SHP77 treated with DMSO at 0.1 percent for 48 hours (cell line): ENCODE results near the gene TBC1D22A.

Source experiments
- DNase-seq: peaks from one replicate; lab custom pipeline; 2025; lab: John Stamatoyannopoulos, UW

Gene TBC1D22A

DNA sequence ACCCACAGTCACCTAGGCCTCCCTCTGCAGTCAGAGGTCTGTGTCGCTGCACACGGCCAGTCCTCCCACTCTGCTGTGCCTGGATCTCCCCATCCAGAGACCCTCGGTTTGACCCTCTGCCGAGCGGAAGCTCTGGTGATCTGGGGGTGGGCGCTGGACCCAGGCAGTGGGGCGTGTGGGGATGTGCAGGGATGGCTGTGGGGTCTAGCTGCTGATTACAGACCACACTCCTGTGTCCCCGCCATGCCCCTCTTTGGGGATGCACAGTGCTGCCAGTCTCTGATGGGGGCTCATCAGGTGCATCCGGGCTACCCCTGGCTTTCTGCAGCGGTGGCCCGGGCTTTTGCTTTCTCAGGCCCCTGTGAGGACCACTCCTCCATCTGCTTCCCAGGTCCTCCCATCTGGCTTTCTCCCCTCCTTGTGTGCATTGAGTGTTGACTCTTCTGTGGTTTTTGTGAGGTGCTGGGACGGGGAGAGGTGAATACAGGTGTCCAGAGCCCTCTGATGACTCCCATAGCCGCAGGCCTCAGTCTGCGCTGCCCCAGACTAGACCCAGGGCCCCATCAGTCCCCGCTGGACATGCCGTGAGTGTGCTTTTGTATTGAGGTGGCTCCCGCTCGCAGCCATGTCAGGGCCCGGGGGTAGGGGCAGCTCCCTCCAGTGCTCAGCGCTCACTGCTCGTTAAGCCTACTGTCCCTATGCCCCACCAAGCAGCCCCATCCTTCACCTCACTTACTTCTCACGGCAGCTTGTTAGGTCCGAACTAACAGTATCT is 251.6 kb downstream of the TBC1D22A start:
- no peak for DNase-seq

- no peak for DNase-seq
Observed at GRCh38 chr22:47014636-47015345, 252.3 kb downstream of the TBC1D22A start.

DNA sequence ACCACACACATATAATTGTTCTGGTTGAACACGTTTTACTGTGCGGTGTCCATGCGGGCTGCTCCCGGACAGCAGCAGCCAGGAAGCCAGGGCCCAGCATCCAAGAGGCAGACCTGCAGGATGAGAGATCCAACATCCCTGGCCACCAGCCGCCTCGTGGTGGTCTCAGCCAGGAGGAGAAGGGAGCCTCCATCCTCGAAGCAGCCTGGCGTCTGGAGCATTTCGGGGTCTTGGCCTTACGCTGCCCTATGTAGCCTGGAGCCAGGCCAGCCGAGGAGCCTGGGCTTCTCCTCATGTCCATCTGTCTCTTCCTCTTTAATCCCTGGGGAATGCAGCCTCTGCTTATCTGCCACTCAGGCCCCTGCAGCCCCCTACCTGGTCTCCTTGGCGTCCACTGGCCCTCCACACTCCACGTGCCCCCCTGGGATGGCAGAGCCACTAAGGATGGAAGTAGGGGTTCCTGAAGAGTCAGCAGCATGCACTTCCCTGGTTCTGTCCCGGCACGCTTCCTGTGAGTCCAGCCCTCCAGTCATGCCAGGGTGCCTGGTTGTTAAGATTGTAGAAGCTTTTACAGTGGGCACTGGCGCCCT is 253.2 kb downstream of the TBC1D22A start:
- DNase-seq = no peak

DNA sequence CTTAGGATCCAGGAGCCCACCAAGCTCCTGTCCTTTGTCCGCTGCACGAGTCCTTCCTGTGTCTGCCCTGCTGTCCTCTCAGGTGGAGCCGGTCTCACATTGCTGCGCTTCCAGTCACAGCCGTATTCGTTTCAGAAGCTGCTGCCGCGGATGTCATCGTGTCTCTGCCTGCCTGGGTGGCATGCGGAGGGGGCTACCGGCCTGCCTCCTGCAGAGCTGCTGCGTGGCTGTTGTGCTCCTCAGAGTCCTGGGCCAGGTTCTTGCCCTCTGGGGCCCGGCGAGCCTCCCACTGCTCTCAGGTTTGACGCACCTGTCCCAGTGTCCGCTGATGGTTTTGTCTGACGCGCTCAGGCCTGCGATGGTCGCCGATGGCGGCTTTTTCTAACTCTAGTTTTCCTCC is 254.2 kb downstream of the TBC1D22A start:
- DNase-seq = no peak

- DNase-seq = no peak
Observed at GRCh38 chr22:47017245-47017644, 254.8 kb downstream of the TBC1D22A start.

DNA sequence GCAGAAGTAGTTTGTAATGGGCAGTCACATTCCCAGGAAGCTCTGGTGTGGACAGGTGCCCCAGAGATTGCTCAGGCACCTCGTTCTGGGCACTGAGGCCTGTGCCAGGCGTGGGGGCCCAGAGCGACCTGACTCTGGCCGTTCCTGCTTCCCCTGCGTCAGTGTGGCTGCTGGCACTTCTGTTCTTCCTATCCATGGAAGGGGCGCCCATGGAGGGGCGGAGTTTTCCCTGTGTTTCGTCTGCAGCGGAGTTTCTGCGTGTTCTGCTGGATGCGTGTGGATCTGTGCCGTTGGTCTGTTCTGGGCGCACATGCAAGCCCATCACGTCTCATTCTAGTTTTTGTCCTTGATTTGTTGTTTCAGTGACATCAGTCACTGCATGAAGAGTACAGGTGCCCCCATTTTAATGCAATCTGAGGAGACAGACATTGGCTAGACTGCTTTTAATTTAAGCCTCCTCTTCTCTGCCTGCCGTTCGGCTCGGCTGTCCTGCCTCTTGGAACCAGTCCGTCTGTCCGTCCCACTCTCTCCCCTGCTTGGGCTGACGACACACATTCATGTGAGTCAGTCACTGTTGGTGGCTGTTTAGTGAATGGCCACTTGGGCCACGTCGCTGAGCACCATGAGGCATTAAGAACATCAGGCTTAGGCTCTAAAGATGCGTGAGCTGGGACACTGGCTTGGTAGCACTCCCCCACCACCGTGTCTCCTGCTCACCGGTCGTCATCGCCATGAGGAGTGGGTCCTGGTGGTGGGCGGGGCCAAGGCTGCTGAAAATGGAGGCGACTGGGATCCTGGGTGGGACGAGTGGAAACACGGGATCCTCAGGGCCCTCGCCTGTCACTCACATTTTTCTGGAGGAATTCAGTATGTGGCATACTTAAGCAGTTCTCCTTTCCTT is 255.8 kb downstream of the TBC1D22A start:
- DNase-seq = no peak

- no peak for DNase-seq
Observed at GRCh38 chr22:47019012-47019790, 256.8 kb downstream of the TBC1D22A start.

GRCh38 chr22:47020166-47020565 is 257.7 kb downstream of the TBC1D22A start:
- no peak for DNase-seq

GRCh38 chr22:47021371-47022074 is 259.1 kb downstream of the TBC1D22A start:
- DNase-seq = no peak

DNA sequence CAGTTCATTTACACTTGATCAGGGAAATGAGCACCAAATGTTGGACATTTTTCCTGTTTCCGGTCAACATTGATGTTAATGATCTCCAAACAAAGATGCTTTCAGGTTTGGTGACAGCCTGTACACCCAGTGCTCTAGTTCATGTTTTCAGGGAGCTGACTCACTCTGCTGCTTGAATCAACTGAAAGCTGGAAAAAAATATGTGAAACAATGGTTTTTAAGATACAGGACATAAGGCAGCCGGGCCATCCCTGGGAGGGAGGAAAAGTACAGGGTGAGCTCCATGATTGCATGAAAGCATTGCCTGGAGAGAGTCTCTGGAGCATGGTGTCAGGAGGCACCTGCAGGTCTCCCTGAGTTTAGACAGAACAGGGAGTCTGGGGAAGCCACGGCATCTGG is 259.6 kb downstream of the TBC1D22A start:
- no peak for DNase-seq

GRCh38 chr22:47022475-47022874 is 260.0 kb downstream of the TBC1D22A start:
- DNase-seq = no peak

DNA sequence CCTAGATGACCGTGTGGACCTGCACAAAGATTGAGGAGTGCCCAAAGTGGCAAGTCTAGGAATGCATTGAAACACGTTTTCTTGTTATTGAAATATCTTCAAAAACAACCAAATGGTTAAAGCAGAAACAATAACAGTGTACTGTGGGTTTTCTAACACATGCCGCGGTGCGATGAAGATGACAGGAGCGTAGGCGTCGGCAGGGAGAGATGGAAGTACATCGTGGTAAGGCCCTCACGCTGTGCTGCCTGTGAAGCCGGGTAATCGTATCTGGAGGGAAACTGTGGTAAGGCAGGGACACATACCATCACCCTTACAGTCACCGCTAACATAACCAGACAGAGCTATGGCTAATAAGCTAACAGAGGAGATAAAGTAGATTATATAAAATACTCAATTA is 261.4 kb downstream of the TBC1D22A start:
- DNase-seq = no peak

DNA sequence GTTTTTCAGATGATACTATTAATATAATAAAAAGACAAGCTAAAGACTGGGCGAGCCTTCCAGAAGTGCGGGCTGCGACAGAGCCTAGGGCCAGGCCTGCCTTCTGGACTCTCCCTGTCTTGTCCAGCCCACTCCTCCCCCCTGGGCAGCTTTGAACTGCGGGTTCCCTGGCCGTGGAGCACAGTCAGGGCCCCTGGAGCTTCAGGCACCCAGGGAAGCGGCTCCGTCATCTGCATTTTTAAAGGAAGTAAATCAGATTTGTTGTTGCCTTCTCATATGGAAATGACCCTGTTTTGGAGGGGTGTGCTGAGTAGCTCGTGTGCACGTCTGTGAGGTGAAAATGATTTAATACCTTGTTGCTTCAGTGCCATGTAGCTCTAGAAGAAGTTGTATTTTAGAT is 265.3 kb downstream of the TBC1D22A start:
- no peak for DNase-seq

- no peak for DNase-seq
Observed at GRCh38 chr22:47029244-47030074, 267.0 kb downstream of the TBC1D22A start.

- no peak for DNase-seq
Observed at GRCh38 chr22:47030143-47030661, 267.8 kb downstream of the TBC1D22A start.

DNA sequence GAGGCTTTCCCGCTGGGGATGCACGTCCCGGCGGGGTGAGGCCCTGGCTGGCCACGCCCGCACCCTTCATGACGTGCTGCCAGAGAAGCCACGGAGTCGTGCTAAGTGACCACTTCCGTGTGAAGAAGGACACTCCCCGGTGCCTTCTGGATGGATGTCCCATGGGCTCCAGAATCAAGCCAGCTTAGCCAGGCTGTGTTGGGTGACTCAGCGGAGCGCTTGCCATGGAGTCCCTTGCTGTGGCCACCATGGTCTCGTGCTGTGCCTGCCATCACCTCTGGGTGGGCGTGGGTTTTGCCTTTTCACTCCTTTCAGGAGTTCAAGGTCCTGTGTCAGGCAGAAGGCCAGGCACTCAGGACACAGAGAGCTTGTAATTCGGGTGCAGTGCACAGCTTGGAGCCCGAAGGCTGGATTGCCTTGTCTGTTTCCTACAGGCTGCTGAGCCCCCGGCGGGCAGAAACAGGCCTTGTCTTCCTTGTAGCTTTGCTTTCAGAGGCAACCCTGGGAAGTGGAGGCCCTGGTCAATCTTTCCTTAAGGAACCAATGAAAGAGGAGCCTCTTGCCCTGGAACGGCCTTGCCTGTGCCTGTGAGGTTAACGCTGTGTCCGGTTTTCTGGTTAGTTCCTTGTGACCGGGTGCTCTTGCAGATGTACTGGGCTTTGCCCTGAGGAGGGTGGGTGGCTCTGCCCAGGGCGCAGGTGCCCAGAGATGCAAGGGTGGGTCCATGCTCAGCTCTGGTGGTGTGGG is 268.6 kb downstream of the TBC1D22A start:
- DNase-seq = no peak

DNA sequence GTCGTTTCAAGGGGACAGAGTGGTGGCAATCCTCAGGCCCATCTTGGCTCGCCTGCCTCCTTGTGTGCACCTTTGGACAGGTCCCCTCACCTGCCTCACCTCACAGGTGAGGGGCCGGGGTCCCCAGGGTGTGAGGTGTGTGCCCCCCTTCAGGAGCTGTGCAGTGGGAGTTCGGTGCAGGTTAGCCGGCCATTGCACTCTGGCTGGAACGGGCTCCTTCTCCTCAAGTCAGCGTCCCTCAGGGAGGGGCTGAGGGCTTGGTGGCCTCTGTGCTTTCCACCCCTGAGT is 269.1 kb downstream of the TBC1D22A start:
- no peak for DNase-seq

- no peak for DNase-seq
Observed at GRCh38 chr22:47032091-47032943, 269.9 kb downstream of the TBC1D22A start.
